COLO668 (cell line): ENCODE results near the gene OR13C8.

Experiments
- DNase-seq: peaks from one replicate; lab custom pipeline; 2025; ENCODE audit not compliant: unreplicated experiment; lab: John Stamatoyannopoulos, UW

The OR13C8 gene

DNA sequence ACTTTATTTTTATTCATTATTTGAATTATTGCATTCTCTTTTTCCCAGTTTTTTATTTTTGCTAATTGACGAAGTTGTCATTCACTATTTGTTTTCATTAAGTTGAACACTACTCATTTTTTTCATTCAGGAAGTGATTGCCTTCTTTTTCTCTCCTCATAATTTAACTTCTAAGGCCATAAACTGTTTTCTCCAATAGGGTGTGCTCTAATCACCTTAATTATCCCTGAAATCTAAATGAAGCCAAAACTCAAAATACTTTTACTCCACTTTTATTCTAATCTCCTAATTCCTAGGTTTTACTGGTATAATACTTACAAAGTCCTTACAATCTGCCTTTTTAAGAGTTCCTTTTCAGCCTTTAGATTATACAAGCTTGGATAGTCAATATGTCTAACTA lies 39.4 kb downstream of the OR13C8 start:
- no peak for DNase-seq

DNA sequence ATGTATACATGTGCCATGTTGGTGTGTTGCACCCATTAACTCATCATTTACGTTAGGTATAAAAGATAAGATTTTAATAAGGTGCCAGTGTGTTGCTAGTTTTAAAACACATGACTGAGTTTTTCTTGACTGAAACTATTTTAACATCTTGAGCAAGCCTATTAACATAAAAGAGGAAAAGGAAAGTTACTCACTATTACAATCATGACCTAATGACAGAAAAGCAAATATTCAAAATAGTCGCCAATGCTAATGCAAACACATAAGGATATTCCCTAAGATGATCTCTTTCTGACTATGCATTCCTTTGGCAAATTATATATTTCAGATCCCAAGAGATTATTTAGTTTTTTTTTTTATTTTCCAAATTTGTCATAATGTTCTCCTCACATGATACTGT lies 42.2 kb downstream of the OR13C8 start:
- DNase-seq = no peak

DNA sequence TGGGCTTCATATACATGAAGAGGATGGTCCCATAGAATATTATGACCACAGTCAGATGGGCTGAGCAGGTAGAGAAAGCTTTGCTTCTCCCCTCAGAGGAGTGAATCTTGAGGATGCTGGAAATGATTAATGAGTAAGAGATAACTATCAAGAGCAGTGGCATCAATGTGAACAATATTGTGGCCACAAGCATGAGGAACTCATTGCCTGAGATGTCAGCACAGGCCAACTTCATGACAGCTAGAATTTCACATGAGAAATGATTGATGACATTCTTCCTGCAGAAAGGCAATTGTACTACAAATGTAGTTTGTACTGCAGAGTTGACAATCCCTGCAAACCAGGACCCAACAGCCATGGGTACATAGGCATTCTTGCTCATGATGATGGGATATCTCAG lies 48.5 kb downstream of the OR13C8 start:
- DNase-seq = no peak

DNA sequence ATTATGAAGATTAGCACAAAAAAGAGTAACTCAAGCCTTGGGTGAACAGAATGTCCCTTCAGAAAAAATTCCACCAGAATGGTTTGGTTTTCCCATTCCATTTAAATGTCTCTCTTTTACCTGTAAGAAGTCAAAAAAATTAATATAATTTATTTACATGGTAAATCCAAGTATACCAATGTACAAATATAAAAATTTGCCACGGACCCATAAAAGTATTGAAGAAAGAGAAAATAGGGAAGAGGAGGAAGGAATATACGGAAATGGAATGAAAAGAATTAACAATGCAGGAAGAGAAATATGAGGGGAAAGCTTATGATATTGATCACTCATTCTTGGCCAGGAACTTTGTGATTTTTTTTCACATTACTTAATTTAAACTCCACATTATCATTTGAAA lies 49.1 kb downstream of the OR13C8 start, which contains the start of gene OR13C9:
TSS of gene OR13C9 (minus strand) at position 101 of the 400 bp plus-strand sequence. CDS start at position 101, 0 bp downstream.
- DNase-seq = no peak
